HL-60/S4 (cell line): ENCODE measurements around the gene EME1.
"Not testable (repeated sequence)": the region's sequence is repeated elsewhere in the genome, so short reads cannot be mapped to it uniquely, and the experiment has no call there.

Experiments
- in situ Hi-C: fragments of 300-500 bp; cut with MboI; formaldehyde crosslinking; loops from 2 replicates; pipeline ENCODE4 v1.14.3; 2022; ENCODE audit warnings: low sequenced_read_pairs

Gene EME1

DNA sequence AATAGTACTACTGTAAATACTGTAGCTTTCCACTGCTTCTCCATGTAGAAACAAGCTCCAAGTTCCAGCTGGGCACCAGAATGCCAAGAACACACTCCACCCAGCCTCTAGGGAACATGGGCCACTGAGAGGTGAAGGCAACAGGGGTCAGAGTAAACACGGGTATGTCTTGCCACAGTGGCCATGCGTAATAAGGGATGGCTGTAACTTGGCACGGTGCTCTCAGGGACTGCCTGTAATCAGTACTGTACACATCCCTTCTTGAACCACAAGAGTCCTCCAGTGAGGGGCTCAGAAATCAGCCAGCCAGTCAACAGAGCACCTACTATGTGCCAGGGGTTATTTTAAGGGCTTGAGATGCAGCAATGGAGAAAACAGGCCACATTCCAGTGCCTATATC is 13.5 kb downstream of the EME1 start:
- in situ Hi-C loops, result no loop called here

DNA sequence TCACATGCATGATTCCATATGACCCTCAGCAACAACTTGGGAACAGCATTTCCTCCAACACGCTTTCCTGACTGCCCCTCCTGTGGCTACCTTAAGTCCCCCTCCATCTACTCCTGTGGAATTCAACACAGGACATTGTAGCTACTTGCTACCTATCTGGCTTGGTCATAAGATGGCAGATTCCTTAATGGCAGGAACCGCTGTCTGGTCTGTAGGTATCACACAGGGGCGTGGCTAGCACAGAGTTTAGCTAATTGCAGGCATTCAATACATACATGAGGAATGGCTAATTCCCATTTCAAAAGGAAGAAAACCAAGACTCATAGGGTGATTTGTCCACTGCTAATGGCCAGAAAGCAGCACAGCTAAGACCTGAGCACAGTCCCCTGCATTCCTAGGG is 15.7 kb downstream of the EME1 start:
- in situ Hi-C loops, result no loop called here

DNA sequence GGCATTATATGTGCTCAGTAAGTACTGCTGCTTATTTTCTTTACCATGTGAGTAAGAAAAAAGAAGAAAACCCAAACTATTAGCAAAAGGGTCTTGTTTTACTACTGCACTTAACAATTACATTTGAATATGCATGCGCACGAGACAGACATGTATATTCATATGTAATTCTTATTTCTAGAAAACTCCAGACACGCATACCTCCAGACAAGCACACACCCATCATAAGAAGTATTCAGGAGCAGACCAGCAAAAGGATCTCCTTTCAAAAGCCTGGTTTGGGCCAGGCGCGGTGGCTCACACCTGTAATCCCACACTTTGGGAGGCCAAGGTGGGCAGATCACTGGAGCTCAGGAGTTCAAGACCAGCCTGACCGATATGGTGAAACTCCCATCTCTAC is 16.5 kb downstream of the EME1 start:
- in situ Hi-C loops, result no loop called here

DNA sequence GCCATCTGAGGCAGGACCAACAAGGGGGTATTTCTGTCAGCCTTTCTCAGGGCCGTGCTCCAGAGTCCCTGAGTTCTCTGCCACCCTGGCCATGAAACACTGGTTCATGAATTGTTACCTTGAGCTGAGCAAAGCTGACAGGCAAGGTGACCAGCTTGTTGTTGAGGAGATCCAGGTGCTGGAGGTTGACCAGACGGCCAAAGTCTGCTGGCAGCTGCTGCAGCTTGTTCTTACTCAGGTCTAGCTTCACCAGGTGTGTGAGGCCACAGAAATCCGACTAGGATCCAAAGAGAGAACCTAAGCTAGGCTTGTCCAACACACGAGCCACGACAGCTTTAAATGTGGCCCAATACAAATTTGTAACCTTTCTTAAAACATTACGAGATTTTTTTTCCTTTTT is 19.6 kb downstream of the EME1 start:
- in situ Hi-C loops, result no loop called here

DNA sequence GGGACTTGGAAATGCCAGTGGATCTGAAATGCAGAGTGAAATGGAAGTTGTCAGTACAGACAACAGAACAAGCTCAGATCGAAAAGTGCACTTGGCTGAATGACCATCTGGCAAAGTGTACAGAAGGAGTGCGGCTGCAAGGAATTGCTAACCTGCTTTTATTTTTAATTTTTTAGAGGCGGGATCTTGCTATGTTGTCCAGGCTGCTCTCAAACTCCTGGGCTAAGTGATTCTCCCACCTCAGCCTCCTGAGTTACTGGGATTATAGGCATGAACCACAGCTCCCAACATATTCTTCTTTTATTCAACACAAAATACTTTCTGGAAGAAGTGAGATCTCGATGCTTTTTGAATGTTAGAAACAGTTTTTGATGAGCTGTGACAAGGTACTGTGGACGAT is 20.7 kb downstream of the EME1 start:
- in situ Hi-C loops, result no loop called here

DNA sequence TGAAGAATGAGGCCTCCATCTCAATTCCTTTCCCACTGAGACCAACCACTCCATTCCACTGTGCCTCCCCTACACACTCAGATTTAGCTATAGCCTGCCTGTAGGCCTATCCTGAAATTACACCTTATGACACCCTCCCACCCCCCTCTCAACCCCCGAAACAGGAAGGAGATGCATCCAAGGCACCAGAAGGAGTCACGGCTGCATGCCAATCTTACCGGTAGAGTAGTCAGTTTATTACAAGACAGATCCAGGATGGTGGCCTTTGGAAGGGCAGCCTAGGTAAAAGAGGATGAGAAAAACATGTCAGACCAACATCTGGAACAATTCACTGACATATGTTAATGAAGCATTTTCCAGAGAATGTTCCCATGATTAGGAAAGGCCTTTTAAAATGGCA is 21.7 kb downstream of the EME1 start:
- in situ Hi-C loops, result no loop called here

DNA sequence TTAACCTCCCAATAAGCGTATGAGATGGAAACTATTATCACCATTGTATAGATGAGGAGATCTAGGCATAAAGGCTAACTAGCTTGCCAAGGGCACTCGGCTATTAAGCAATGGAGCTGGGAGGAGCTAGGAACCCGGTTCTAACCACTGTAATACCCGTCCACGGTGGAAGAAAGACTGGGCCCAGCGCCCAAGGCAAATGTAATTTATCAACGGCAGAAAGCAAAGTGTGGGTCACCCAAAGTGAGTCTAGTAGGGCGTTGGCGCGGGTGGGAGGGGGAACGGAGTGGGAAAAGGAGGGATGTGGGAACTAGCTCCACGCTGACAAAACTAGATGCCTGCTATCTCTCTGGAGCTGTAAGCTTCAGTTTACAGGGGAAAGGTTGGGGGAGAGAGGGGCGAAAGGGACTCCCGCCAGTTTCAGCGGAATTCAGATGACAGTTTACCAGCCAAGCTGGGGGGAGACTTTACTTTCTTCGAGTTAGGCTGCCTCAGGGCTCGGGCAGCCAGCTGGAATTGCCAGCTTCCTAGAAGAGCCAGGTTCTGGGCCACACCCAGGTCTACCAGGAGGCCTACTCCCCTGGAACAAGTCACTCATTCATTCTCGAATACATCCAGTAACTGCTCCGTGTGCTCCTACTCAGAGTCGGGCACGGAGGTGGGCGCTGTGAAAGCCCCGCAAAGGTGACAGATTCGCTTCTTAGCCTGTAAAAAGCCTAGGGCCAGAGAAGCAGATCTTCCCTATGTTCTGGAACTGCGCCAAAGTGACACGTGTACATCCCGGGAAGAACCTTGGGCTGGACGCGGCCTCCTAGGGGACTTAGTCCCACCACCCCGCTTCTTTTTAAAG is 23.5 kb downstream of the EME1 start:
- in situ Hi-C loops, result no loop called here

DNA sequence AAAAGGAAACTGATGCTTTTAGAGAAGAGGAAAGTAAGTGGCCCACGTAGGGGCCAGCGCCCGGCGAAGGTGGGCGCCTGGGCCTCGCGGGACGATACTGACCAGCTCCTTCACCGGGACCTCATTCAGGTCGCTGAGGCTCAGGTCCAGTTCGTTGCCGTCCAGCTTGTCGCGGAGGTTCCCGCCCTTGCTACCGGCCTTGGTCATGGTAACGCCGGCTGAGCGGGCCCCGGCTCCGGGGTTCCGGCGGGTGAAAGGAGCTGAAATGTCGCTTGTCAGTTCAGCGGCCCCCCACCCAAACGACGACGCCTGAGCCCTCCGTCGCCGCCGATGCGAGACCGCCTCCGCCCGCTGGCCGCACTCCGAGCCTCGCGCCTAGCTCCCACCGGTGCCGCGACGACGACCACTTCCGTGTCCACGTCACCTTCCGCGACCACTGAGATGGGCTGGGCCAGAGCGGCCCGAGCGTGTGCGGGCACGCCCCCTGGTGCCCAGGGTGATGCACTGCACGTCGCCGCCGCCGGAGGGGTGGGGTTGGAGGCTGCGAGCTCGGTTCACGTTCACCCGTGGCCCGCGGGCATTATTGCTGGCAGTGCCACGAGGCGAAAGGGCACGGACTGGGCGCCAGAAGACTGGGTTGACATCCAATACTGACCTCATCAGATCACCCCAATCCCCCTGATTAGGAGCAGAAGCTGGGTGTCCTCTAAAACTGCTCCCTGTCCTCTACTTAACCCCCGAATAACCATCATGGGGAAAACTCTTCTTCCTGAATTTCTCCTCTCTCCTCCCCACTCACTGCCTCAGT is 24.3 kb downstream of the EME1 start, which contains the start of gene LRRC59:
Gene LRRC59, minus strand, starts transcription at position 413 of the 808 bp plus-strand sequence. Its CDS starts 206 bp downstream, at position 207.
- in situ Hi-C loops, result no loop called here

DNA sequence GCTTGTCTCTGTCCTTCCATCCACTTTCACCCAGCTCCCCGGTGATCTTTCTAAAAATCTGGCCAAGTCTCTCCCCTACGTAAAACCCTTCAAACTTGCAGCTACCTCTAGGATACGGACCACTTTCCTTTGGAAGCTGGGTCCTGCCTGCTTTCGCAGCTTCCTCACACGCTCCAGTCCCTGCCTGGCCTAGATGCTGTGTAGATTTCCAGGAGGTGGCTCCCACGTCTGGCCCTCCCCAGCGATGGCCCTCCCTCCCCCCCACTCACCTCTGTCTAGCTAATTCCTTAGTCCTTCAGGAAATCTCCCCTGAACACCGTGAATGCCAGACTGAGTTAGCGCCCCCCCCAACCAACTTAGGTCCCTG is 24.9 kb downstream of the EME1 start:
- in situ Hi-C loops, result no loop called here

DNA sequence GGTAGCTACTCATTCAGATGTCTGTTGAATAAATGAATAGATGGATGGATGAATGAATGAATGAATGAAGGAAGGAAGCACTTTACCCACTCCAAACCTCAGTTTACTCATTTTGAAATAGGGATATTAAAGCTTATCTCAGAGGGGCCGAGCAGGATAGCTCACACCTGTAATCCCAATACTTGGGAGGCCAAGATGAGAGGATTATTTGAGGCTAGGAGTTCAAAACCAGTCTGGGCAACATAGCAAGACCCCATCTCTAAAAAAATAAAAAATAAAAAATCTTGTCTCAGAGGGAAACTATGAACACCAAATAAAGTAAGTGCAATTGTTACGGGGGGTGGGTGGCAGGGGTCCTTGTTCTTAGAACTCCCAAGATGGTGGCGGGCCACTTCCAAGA is 25.6 kb downstream of the EME1 start:
- in situ Hi-C loops, result not testable (repeated sequence)

DNA sequence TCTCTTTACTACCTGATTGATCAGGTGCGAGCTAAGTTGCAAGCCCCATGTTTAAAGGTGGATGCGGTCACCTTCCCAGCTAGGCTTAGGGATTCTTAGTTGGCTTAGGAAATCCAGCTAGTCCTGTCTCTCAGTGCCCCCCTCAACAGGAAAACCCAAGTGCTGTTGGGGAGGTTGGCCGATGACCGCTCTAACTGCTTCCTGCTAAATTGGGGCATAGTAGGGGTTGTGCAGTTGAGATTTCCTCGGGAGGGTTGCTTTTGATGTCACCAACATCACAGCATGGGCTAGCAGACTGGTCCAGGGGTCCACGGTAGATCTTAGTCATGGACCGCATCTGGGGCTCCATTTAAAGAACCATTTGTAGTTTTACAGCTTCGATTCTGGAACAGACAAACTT is 26.6 kb downstream of the EME1 start:
- in situ Hi-C loops, result not testable (repeated sequence)

DNA sequence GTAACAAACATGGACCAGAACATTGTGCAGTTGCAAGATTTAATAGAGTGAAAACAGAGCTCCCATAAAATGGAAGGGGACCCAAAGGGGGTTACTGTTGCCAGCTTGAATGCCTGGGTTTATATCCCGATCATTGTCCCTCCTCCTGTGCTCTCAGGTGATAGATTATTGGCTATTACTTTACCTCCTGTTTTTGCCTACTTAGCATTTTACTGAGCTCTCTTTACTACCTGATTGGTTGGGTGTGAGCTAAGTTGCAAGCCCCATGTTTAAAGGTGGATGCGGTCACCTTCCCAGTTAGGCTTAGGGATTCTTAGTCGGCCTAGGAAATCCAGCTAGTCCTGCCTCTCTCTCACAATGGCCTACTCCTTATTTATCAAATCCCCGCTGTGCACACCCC is 32.3 kb downstream of the EME1 start:
- in situ Hi-C loops, result not testable (repeated sequence)

DNA sequence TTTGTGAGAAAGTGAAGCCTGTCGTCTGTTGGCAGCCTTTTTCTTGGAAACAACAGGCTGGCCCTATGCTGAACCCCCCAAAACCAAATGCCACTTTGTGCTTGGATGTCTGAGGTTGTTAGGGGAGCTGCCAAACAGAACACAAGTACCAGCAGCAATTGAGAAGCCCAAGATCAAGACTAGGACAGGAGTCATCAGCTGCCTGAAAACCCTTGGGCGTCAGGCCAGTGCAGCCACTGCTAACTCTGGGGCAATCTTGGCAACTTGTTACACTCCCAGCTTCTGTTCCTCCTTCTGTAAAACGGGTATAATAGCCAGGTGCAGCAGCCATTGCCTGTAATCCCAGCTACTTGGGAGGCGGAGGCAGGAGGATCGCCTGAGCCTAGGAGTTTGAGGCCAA is 33.5 kb downstream of the EME1 start:
- in situ Hi-C loops, result no loop called here

DNA sequence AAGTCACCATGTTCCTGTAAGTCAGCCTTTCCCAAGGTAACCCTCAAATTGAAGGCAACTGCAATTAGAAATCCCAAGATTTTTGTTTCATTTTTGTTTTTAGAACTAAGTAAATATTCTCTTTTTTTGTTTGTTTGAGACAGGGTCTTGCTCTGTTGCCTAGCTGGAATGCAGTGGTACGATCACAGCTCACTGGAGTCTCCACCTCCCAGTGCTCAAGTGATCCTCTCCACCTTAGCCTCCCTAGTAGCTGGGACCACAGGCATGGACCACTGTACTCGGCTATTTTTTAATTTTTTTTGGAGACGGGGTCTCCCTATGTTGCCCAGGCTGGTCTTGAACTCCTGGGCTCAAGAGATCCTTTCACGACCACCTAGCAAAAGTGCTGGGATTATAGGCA is 34.9 kb downstream of the EME1 start:
- in situ Hi-C loops, result no loop called here

DNA sequence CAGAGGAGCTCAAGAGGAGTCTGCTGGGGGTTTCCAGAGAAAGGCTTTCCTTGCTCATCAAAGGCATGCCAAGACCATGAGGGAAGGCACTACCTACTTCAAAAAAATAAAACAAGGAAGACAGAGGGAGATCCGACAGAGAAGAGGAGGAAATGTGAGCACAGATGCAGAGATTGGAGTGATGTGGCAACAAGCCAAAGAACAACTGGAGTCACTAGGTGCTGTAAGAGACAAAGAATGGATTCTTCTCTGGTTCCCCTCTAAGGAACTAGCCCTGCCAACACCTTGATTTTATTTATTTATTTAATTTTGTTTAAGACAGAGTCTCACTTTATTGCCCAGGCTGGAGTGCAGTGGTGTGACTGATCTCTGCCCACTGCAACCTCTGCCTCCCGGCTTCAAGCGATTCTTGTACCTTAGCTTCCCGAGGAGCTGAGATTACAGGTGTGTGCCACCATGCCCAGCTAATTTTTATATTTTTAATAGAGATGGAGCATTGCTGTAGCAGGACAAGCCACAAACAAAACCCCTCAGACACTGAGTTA is 39.2 kb downstream of the EME1 start:
- in situ Hi-C loops, result no loop called here

DNA sequence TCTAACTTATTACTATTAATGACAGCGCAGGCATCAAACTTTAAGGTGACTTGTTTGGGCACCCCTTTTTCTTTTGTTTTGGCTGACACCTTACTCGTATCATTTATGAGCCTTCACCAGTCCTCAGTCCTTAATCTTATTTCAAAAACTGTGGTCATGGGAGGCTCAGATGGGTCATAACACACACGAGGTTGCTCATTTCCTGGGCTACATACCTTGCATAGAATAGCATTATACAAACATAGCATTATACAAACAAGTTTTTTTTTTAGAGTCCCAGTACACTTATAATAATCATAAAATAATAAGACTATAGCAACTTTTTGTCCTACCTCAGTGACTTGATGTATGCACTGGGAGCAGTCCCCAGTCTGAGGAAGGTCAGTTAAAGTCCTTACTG is 41.8 kb downstream of the EME1 start:
- in situ Hi-C loops, result no loop called here

DNA sequence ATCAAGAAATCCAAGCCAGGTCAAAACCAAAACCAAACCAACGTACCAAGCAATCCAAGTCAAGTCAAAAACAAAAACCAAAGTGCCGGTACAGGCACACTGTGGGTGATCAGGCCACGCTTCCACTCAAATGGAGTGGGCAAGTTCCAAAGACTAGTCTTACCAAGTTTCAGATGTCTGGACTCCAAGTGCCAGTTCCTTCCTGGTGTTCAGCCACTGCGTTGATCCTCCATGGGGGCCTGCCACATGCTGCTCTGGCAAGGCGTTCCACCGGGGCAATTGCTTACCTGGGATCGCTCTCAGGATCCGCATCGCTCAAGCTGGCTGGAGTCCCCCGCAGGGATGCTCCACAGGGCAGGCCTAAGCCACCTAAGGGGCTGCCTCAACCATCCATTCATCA is 46.5 kb downstream of the EME1 start:
- in situ Hi-C loops, result not testable (repeated sequence)

DNA sequence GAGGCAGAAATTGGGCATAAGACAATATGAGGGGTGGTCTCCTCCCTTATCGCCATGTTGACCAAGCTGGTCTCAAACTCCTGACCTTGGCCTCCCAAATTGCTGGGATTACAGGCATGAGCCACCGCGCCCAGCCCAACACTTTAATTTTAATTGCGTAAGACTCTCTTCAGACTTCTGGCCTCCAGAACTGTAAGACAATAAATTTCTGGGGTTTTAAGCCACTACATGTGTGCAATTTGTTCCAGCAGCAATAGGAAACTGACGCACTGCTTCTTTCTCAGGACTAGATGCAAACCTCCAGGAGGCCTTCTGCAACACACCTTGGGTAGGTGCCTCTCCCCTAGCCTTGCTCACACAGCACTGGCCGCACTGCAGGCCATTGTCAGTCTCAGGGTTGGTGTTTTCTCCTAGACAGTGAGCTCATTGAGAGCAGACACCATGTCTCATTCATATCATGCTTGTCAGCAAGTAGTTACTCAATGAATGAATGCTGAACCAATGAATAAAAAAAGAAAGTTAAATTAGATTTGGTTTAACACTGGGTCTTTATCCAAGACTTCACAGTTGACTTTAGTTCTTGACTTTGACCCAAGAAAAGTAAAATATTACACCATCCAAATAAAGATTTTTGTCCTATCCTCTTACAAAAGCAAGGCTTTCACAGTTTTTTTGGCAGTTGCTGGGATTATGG is 47.5 kb downstream of the EME1 start:
- in situ Hi-C loops, result no loop called here

DNA sequence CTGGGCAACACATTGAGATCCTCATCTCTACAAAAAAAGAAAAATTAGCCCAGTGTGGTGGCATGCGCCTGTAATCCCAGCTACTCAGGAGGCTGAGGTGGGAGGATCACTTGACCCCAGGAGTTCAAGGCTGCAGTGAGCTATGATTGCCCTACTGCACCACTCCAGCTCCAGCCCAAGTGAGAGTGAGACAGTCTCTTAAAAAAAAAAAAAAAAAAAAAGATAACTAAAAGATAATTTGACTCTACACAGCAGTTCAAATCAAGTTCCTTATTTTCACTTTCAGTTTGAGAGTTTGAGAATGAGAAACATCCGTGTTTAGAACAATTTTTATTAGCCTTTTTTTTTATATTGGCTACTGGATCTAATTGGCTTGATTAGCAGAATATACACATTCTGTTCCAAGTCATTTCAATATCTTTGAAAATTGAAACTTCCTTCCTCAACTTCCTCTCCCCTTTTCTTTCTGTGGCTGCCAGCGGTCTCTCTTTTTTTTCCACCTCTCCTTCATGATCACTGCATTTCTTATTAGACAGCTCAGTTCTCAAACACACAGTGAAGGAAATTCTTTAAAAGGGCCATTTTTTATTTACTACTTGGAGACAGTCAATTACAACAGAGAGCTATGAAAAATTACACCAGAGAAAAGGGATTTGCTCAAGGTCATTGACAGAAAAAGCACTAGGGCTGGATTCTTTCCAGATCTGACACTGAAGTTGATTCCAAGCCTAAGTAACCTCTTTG is 48.5 kb downstream of the EME1 start:
- in situ Hi-C loops, result no loop called here

DNA sequence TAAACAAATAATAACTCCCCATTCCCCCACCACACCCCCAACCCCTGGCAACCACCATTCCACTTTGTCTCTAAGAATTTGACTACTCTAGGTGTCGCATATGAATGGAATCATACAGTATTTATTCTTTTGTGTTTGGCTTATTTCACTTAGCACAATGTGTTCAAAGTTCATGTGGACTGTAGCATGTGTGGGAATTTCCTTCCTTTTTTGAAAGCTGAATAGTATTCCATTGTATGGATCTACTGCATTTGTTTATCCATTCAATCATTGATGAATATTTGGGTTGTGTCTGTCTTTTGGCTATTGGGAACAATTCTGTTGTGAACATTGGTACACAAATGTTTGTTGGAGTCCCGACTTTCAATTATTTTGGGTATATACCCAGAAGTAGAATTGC is 49.7 kb downstream of the EME1 start:
- in situ Hi-C loops, result no loop called here
